ENCODE results near the gene CDK10. TPM values are rescaled to one million over a fixed set of nuclear protein-coding genes. Genes with fewer than 3 reads are reported as not detected.
"Not testable (repeated sequence)": the region's sequence is repeated elsewhere in the genome, so short reads cannot be mapped to it uniquely, and the experiment has no call there.

CDK10 gene
- total and polyA plus RNA-seq, 7 donors: 17.8 to 96.0 (median 36.0) TPM

- Histone ChIP-seq H3K4me1 (no peaks in the 10 kb centered on the region), H3K27ac (no peak overlapping the region), H3K36me3 (peaks cover 0 to 8% (median 4%) of the 10 kb centered on the region in 4 donors), H3K27me3 (no peaks in the 10 kb centered on the region), H3K9me3 (no peaks in the 10 kb centered on the region), H3K4me3 (no peak overlapping the region)
- WGBS, 2 donors: 83 to 88% methylated on average over 9 of the region's 9 CpGs
- intact Hi-C loops (cut with DNase I): no loop called here
- TF ChIP-seq POLR2A (IDR thresholded peaks at IDR 0.05) (no peak), CTCF (IDR thresholded peaks at IDR 0.05) (no peak), POLR2AphosphoS5 (IDR thresholded peaks at IDR 0.05) (no peak), EP300 (IDR thresholded peaks at IDR 0.05) (no peak)
- DNase-seq: no peak
These were observed 18.9 kb upstream of the CDK10 start for GRCh38 chr16:89667633-89668032.

- no peaks in the 10 kb centered on the region for H3K9me3 ChIP-seq
- H3K36me3 ChIP-seq: peaks cover 0 to under 1% (median 0%) of the 10 kb centered on the region in 4 donors
- DNase-seq: no peak
- intact Hi-C loops (cut with DNase I): no loop called here
- no peaks in the 10 kb centered on the region for H3K27me3 ChIP-seq
- TF ChIP-seq EP300 (IDR thresholded peaks at IDR 0.05): no peak
- TF ChIP-seq POLR2AphosphoS5 (IDR thresholded peaks at IDR 0.05): no peak
- no peak for TF ChIP-seq POLR2A (IDR thresholded peaks at IDR 0.05)
- no peak for TF ChIP-seq CTCF (IDR thresholded peaks at IDR 0.05)
- H3K27ac ChIP-seq: no peak overlapping the region
- 46 to 66% methylated on average over 5 of the region's 5 CpGs for WGBS, 2 donors
- H3K4me3 ChIP-seq: no peak overlapping the region
- H3K4me1 ChIP-seq: no peaks in the 10 kb centered on the region
These were observed 17.7 kb upstream of the CDK10 start for GRCh38 chr16:89668790-89669158.

GRCh38 chr16:89669755-89670154 lies 16.7 kb upstream of the CDK10 start:
- H3K27ac ChIP-seq: no peak overlapping the region
- 82 to 94% methylated on average over 13 of the region's 13 CpGs for whole genome bisulfite sequencing, 2 donors
- intact Hi-C loops (cut with DNase I): no loop called here
- no peaks in the 10 kb centered on the region for H3K36me3 ChIP-seq
- H3K4me3 ChIP-seq: no peak overlapping the region
- no peak for TF ChIP-seq EP300 (IDR thresholded peaks at IDR 0.05)
- TF ChIP-seq POLR2AphosphoS5 (IDR thresholded peaks at IDR 0.05): no peak
- no peak for TF ChIP-seq POLR2A (IDR thresholded peaks at IDR 0.05)
- no peak for TF ChIP-seq CTCF (IDR thresholded peaks at IDR 0.05)
- no peak for DNase-seq
- no peaks in the 10 kb centered on the region for H3K4me1 ChIP-seq
- no peaks in the 10 kb centered on the region for H3K27me3 ChIP-seq
- no peaks in the 10 kb centered on the region for H3K9me3 ChIP-seq

GRCh38 chr16:89670496-89671431 lies 15.7 kb upstream of the CDK10 start:
- no peaks in the 10 kb centered on the region for H3K9me3 ChIP-seq
- WGBS, 2 donors: 83 to 88% methylated on average over 10 of the region's 10 CpGs

GRCh38 chr16:89671565-89671964 lies 14.9 kb upstream of the CDK10 start:
- H3K27ac ChIP-seq; H3K4me1 ChIP-seq; H3K36me3 ChIP-seq; H3K9me3 ChIP-seq; DNase-seq; H3K27me3 ChIP-seq; intact Hi-C loops (cut with DNase I); H3K4me3 ChIP-seq: not testable (repeated sequence)
- WGBS, 2 donors: 87 to 90% methylated on average over 4 of the region's 4 CpGs

More at GRCh38 chr16:89670496-89671431, 15.7 kb upstream of the CDK10 start:
- Histone ChIP-seq H3K4me3 (no peak overlapping the region), H3K27me3 (no peaks in the 10 kb centered on the region), H3K27ac (no peak overlapping the region), H3K36me3 (no peaks in the 10 kb centered on the region), H3K4me1 (no peaks in the 10 kb centered on the region)
- intact Hi-C loops (cut with DNase I): no loop called here
- no peak for DNase-seq
- TF ChIP-seq POLR2A (IDR thresholded peaks at IDR 0.05): no peak
- TF ChIP-seq POLR2AphosphoS5 (IDR thresholded peaks at IDR 0.05): no peak
- no peak for TF ChIP-seq EP300 (IDR thresholded peaks at IDR 0.05)
- no peak for TF ChIP-seq CTCF (IDR thresholded peaks at IDR 0.05)
